ENCODE results near the gene CSRNP2. TPM values are rescaled to one million over a fixed set of nuclear protein-coding genes. Genes with fewer than 3 reads are reported as not detected.

The CSRNP2 gene
- total RNA-seq, 1 donor: 25.9 TPM

DNA sequence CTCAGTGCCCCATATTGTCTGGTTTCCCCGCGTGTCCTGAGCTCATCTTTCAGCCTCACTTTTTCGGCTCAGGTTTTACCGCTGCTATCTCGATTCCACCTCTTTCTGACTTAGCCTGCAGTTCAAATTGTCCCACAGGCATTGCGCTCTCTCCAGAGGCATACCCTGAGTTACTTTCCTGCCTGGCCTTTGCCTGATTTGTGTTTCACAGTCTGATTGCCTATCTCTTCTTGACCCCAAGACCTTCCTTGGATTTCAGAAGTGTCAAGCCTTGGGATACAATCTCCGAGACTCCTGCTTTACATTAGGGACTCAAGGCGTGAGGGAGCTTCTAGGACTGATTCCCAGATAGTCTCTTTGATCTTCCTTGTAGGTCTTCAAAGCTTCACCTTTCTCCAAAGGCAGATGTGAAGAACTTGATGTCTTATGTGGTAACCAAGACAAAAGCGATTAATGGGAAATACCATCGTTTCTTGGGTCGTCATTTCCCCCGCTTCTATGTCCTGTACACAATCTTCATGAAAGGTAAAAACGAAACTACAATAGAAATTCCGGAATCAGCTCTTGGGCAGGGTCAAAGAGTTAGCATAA, 34.6 kb downstream of the CSRNP2 start:
- H3K4me3 ChIP-seq (ENCODE audit: low read depth, low read length): peak overlapping the region; percentile 97
- DNase-seq (ENCODE audit: low read depth): no peak
- TF ChIP-seq, protein P1, sequence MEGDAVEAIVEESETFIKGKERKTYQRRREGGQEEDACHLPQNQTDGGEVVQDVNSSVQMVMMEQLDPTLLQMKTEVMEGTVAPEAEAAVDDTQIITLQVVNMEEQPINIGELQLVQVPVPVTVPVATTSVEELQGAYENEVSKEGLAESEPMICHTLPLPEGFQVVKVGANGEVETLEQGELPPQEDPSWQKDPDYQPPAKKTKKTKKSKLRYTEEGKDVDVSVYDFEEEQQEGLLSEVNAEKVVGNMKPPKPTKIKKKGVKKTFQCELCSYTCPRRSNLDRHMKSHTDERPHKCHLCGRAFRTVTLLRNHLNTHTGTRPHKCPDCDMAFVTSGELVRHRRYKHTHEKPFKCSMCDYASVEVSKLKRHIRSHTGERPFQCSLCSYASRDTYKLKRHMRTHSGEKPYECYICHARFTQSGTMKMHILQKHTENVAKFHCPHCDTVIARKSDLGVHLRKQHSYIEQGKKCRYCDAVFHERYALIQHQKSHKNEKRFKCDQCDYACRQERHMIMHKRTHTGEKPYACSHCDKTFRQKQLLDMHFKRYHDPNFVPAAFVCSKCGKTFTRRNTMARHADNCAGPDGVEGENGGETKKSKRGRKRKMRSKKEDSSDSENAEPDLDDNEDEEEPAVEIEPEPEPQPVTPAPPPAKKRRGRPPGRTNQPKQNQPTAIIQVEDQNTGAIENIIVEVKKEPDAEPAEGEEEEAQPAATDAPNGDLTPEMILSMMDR (IDR thresholded peaks at IDR 0.05; ENCODE audit: insufficient read depth, low read depth, low read length): no peak

- peak; percentile 99 for DNase-seq (ENCODE audit: low read depth)
- H3K4me3 ChIP-seq (ENCODE audit: low read depth, low read length): peak within 1 kb of the TSS; percentile 97
- TF ChIP-seq, protein P1 (IDR thresholded peaks at IDR 0.05; ENCODE audit: insufficient read depth, low read depth, low read length): peak; percentile 93
Measured at GRCh38 chr12:51047655-51048540, 35.5 kb downstream of the CSRNP2 start, which contains the start of gene LETMD1. LETMD1 (plus strand) TSS chr12:51048327; CDS start chr12:51048357, 30 bp downstream.

- DNase-seq (ENCODE audit: low read depth): no peak
- TF ChIP-seq, protein P1 (IDR thresholded peaks at IDR 0.05; ENCODE audit: insufficient read depth, low read depth, low read length): no peak
- H3K4me3 ChIP-seq (ENCODE audit: low read depth, low read length): no peak overlapping the region
Measured at GRCh38 chr12:51036279-51036678, 47.1 kb downstream of the CSRNP2 start.

DNA sequence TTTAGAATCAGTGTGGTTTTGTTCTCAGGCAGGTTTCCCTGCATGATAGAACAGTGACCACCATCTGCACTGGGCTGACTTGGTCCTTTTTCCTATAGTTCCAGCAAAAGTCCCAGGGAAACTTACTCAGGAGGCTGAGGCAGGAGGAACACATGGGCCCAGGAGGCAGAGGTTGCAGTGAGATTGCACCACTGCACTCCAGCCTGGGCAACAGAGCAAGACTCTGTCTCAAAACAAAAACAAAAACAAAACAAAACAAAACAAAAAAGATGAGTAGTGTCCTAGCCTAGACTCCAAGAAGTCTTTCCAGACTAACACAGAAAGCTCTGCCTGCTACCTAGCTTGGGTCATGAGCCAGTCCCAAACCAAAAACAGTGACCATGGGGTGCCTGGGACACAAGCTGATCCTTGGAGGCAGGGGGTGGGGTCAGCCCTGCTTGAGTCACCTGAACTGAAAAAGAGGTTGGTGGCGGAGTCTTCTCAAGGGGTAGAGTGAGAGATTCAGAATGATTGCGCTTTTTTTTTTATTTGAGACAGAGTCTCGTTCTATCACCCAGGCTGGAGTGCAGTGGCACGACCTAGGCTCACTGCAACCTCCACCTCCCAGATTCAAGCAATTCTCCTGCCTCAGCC, 49.8 kb downstream of the CSRNP2 start:
- TF ChIP-seq, protein P1 (IDR thresholded peaks at IDR 0.05; ENCODE audit: insufficient read depth, low read depth, low read length): no peak
- H3K4me3 ChIP-seq (ENCODE audit: low read depth, low read length): no peak overlapping the region

DNA sequence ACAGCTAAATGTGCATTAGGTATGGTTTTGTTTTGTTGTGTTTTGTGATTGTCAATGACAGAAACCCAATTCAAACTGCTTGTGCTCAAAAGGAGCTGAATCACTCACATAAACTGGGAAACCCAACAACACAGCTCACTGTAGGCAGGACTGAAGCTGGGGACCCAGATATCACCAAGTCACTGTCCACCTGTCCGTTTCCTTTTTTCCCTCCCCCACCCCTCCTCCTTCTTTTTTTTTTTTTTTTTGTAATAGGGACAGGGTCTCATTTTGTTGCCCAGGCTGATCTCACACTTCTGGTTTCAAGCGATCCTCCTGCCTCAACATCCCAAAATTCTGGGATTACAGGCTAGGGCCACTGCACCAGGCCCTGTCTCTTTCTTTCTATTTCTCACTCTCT, 50.3 kb downstream of the CSRNP2 start:
- H3K4me3 ChIP-seq (ENCODE audit: low read depth, low read length): no peak overlapping the region
- DNase-seq (ENCODE audit: low read depth): no peak
- TF ChIP-seq, protein P1 (IDR thresholded peaks at IDR 0.05; ENCODE audit: insufficient read depth, low read depth, low read length): no peak

More for the DNA sequence above, 49.8 kb downstream of the CSRNP2 start:
- no peak for DNase-seq (ENCODE audit: low read depth)

DNA sequence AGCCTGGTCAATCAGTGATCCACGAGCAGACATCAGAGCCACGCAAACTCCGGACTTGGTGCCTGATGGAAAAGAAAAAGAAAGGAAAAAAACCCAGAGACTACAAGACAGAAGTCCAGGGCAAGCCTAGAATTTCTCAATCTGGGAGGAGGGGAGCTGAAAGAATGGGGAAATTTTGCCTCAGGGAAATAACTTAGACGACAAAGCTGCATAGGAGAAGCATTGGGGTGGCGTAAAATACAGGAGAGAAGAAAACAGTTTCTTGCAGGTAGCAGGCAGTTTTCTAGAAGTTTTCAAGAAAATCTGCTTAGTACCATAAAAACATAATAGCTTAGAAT, 54.6 kb downstream of the CSRNP2 start:
- TF ChIP-seq, protein P1 (IDR thresholded peaks at IDR 0.05; ENCODE audit: insufficient read depth, low read depth, low read length): no peak
- DNase-seq (ENCODE audit: low read depth): no peak

More for the DNA sequence above, 54.6 kb downstream of the CSRNP2 start:
- H3K4me3 ChIP-seq (ENCODE audit: low read depth, low read length): no peak overlapping the region
